VCaP (cell line): ENCODE results near the gene TCTN2.

ENCODE experiments used
- H3K27ac ChIP-seq: fragments of 450-650 bp; 2 replicates; pipeline ENCODE4 v1.5.1; 2017
- TF ChIP-seq, protein P1 (sequence below): fragments of 450-650 bp; conservative IDR thresholded peaks from 2 replicates; pipeline ENCODE4 v1.5.1; 2017; ENCODE audit warnings: mild to moderate bottlenecking, moderate library complexity

Gene TCTN2

DNA sequence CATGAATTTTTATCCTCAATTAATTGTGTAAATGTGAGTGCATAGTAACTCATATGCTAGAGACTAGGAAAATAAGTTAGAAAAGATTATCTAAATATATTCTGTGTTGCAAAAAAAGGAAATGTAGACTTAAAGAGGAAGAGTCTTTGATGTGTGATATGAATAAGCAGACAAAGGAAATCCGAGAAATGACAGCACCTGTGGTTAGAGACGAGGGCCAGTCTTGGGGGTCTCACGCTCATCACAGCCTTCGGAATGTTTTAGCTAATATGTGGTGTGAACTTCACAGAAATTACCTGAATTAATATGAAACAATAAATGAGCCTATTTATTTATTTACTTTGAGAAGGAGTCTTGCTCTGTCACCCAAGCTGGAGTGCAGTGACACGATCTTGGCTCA lies 52.9 kb downstream of the TCTN2 start:
- H3K27ac ChIP-seq: no peak overlapping the region
- TF ChIP-seq, protein P1, sequence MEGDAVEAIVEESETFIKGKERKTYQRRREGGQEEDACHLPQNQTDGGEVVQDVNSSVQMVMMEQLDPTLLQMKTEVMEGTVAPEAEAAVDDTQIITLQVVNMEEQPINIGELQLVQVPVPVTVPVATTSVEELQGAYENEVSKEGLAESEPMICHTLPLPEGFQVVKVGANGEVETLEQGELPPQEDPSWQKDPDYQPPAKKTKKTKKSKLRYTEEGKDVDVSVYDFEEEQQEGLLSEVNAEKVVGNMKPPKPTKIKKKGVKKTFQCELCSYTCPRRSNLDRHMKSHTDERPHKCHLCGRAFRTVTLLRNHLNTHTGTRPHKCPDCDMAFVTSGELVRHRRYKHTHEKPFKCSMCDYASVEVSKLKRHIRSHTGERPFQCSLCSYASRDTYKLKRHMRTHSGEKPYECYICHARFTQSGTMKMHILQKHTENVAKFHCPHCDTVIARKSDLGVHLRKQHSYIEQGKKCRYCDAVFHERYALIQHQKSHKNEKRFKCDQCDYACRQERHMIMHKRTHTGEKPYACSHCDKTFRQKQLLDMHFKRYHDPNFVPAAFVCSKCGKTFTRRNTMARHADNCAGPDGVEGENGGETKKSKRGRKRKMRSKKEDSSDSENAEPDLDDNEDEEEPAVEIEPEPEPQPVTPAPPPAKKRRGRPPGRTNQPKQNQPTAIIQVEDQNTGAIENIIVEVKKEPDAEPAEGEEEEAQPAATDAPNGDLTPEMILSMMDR: no peak

DNA sequence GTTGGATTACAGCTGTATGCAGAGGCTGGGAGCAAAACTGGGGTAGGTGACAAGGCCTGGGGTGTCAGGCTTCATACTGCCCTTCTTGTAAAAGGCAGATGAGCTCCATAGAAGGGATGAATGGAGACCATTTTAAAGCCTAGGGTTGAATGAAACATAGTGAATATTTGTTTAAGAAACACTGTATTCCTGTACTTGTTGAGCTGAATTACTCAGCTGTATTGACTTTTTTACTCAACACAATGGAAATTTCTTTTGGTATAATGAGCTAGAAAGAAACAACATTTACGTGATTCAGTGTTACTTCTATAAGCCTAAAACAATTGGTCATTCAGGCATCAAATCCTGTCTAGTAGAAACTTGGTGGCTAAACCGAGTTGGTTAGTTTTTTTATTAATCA lies 55.3 kb downstream of the TCTN2 start:
- TF ChIP-seq, protein P1: no peak
- H3K27ac ChIP-seq: no peak overlapping the region

DNA sequence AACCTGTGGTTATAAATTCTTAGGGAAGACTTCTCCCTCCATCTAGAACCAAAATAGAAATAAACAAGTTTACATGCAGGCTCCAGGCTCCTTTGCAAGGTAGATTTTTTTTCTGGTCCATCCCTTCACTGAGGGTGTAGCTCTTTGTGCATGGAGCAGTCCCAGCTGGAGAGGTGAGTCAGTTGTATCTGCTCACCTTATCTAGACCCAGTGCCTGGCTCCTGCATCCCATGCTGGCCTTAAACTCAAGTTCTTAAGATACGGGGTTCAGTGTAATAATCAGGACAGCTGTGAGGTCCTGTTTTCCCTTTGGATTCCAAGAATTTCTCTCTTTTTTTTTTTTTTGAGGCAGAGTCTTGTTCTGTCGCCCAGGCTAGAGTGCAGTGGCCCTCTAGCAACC lies 56.0 kb downstream of the TCTN2 start:
- H3K27ac ChIP-seq: no peak overlapping the region
- TF ChIP-seq, protein P1: no peak

DNA sequence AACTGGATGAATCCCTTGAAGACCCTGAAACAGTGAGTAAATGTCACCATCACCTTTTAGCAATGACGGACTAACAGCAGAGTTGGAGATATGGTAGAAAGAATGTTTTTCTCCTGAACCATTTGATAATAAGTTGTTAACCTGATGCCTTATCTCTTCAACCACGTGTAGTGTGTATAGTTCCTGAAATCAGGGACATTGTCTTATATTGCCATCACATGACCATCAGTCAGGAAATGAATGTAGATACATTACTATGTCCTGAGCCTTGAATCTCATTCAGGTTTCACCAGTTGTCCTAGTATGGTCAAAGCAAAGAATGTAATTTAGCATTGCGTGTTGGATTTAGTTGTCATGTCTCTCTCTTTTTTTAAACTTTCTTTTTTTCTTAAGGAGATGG lies 57.0 kb downstream of the TCTN2 start:
- TF ChIP-seq, protein P1: no peak

DNA sequence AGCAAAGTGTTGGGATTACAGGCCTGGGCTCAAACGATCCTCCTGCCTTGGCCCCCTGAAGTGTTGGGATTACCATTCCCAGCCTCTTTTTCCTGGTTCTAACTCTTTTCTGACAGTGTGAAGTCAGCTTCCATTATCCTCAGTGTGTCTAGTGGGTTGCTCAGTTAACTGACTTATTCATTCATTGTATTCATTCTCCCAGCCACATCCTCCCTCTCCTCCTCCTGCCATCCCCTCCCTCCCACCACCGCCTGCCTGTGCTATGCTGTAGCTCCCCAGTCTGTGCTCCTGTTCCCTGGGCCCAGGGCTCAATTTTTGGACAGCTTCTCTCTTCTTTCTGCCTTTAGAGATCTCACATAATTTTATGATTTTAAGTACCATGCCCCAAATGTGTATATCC lies 60.7 kb downstream of the TCTN2 start:
- TF ChIP-seq, protein P1: no peak
- H3K27ac ChIP-seq: no peak overlapping the region

More for the DNA sequence above, 57.0 kb downstream of the TCTN2 start:
- no peak overlapping the region for H3K27ac ChIP-seq

DNA sequence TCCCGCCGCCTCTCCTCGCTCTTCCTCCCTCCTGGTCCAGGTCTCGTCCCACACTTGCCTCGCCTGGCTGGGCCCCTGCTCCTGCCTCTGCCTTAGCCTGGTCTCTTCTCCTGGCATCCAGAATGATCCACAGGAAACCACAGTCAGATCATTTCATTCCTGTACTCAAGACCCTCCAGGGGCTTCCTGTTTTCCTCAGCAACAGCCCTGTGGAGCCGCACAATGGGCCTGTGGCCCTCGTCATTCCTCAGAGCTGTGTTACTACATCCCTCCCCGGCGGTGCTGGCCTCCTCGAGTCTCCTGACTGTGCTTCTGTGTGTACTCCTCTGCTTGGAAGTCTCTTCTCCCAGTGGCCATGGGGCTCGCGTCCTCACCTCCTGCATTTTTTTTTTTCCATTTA lies 61.3 kb downstream of the TCTN2 start:
- H3K27ac ChIP-seq: no peak overlapping the region
- TF ChIP-seq, protein P1: no peak

DNA sequence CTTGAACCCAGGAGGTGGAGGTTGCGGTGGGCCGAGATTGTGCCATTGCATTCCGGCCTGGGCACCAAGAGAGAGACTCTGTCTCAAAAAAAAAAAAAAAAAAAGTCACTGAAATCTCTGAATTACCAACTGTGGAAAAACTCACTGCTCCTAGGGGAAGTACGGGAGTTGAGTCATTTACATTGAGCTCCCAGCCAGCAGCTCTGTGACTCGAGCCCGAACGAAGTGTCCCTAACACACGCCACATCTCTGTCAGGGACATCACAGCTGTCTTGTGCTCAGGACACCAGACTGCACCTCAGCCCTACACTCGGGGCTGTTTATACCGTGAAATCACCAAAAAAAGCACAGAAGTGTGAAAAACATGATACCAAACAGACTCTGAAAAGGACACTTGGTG lies 62.3 kb downstream of the TCTN2 start:
- no peak overlapping the region for H3K27ac ChIP-seq
- TF ChIP-seq, protein P1: no peak

DNA sequence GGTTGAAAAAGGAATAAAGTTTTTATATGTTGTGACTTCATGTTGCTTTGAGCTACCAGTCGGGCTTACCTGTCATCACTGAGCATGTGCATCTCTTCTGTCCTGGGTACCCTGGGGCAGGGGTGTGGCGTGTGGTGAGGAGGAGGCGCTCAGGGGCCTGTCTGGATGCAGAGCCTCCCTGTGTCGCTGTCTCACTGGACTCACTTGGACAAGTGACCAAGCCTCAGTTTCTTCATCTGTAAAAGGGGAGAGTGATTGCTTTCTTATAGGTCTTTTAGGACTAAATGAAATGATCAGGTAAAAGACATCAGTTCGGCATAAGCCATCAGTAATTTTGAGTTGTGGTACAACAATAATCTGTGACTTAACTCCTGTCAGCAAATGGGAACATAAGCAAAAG lies 63.4 kb downstream of the TCTN2 start:
- H3K27ac ChIP-seq: no peak overlapping the region
- TF ChIP-seq, protein P1: no peak
